HG03139 (cell line): ENCODE results near the gene KCNAB3.

Experiments used
- ATAC-seq: cut with Tn5 transposase; IDR thresholded peaks from one replicate; pipeline ENCODE4 v1.9.1; 2021; ENCODE audit not compliant: unreplicated experiment

The KCNAB3 gene

DNA sequence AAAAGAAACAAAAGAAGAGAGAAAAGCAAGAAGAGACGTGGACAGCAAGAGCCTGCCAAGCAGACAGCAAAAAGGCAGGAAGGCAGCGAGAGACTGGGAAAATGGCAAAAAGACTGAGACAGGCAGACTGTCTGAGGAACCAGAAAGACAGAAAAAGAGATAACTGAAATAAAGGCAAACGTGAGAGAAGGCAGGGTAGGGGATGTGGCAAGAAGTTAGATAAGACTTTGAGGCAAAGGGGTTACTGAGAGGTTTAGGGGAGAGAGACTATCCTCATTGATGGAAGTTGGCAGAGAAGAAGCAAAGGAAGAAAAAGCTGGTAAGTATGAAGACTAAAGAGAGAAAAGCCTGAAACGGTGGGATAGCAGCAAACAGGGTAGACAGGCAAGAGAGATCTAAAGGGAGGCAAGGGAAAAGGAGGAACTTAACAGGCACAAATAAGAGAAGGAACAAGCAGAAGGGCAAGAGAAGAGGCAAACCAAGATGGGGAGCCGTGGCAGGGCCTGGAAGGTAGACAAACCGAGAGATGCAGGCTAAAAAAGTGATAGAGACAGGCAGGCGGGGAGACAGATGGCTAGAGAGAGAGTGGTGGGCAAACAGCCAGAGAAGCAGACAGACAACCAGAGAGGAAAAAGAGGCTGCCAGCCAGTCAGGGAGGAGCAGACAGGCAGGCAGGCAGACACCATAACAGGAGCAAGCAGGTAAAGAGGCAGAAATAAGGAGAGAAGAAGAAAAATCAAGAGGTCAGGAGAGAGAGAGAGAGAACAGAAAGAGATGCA lies 48.2 kb downstream of the KCNAB3 start:
- ATAC-seq, result no peak

DNA sequence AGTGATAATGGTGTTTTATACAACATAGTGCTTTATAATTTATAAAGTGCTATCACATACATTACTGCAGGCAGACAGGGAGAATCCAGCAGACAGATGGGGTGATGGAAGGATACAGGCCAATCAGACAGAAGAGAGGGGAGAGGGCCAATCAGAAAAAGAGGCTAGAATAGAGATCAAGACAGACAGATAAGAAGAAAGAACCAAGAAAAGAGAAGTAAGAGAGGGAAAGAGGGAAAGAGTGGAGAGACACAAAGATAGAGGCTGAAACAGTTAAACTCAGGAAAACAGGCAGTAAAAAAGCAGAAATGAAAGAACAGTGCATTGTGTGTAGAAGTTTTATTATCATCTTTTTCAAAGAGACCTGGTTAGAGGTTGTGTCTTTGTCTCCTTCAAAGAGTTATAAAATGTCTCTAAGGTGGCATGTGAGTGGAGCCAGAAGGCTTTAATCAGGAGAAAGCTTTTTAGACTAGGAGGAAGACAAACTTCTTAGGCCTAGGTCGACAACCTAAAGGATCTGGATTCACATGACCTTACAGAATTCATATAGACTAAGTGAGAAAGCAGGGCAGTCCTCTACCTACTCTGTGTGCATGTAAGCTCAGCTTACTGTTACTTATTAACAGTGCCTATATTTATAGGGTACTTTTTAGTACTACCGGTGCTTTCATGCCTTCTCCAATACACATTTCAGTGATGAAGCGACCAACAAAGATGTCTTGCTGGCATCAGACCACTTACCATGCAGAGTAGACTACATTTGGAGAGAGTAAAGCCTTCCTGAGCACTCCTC lies 49.4 kb downstream of the KCNAB3 start:
- no peak for ATAC-seq

DNA sequence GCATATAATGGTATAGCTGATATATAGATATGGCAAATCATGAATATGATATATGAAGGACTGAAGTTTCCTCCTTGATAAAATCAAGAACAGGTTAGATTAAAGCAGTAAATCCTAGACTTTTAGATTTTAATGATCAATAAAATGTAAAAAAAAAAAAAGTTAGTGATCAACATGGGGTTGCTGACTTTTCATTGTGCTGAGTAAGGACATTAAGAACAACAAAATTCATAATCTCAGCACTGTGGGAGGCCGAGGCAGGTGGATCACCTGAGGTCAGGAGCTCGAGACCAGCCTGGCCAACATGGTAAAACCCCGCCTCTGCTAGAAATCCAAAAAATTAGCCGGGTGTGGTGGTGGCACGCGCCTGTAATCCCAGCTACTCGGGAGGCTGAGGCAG lies 51.4 kb downstream of the KCNAB3 start:
- ATAC-seq, result no peak

DNA sequence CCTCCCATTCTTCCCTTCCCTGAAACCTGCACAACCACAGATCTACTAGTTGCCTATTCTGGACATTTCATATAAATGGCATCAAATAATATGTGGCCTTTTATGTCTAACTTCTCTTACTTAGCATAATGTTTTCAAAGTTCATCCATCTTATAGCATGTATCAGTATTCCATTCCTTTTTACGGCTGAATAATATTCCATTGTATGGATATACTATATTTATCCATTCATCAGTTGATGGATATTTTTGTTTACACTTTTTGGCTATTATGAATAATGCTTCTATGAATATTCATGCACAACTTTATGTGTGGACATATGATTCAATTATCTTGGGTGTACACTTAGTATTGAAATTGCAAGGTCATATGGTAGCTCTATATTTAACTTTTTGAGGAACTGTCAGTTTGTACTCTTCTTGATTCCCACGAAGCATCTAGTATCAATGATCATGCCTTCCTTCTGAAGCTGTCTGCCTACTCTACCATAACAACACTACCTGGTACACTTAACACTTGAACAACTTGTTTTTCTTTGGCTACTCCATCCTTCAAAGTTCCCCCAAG lies 53.8 kb downstream of the KCNAB3 start:
- no peak for ATAC-seq

DNA sequence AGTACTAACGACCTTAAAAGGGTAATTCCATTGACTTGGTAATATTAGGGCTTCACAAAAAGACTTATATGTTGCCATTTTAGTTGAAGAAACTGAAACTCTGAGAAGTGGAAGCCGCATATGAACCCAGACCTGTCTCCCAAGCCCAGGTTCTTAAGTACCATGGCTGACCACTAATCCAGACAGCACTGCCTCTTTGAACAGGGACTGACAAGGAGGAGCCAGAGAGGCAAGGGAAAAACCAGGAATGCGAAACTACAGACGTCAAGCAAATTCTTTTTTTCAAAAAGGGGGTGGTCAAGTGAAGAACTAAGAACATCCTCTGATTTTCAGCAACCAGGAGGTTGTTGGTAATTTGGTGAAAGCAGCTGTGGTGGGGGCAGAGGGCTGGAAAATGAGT lies 56.6 kb downstream of the KCNAB3 start:
- ATAC-seq, result no peak
